NCI-H2029 (cell line): ENCODE measurements around the gene CFAP43.
"Not testable (repeated sequence)": the region's sequence is repeated elsewhere in the genome, so short reads cannot be mapped to it uniquely, and the experiment has no call there.

Experiments used
- DNase-seq: peaks from one replicate; lab custom pipeline; 2025; lab: John Stamatoyannopoulos, UW

CFAP43 gene

GRCh38 chr10:104255311-104255981 lies 23.3 kb upstream of the CFAP43 start:
- DNase-seq: no peak

GRCh38 chr10:104254493-104255310 lies 22.5 kb upstream of the CFAP43 start, which contains the start of gene GSTO1:
TSS of gene GSTO1 (plus strand) at chr10:104254892. CDS start at chr10:104254929, 37 bp downstream.
- DNase-seq: peak; percentile 6

GRCh38 chr10:104253606-104254410 lies 21.6 kb upstream of the CFAP43 start:
- DNase-seq: no peak

- no peak for DNase-seq
These were observed 20.9 kb upstream of the CFAP43 start for GRCh38 chr10:104253106-104253505.

GRCh38 chr10:104252368-104252767 lies 20.2 kb upstream of the CFAP43 start:
- DNase-seq: no peak

GRCh38 chr10:104251443-104251842 lies 19.3 kb upstream of the CFAP43 start:
- DNase-seq: no peak

- DNase-seq: no peak
These were observed 18.2 kb upstream of the CFAP43 start for GRCh38 chr10:104250371-104250770.

GRCh38 chr10:104248931-104249330 lies 16.8 kb upstream of the CFAP43 start:
- DNase-seq: not testable (repeated sequence)

GRCh38 chr10:104247513-104248146 lies 15.5 kb upstream of the CFAP43 start:
- no peak for DNase-seq

GRCh38 chr10:104246976-104247375 lies 14.8 kb upstream of the CFAP43 start:
- no peak for DNase-seq

GRCh38 chr10:104245066-104245632 lies 13.0 kb upstream of the CFAP43 start:
- DNase-seq: no peak

GRCh38 chr10:104243512-104243911 lies 11.3 kb upstream of the CFAP43 start:
- DNase-seq: no peak

GRCh38 chr10:104243009-104243408 lies 10.8 kb upstream of the CFAP43 start:
- DNase-seq: not testable (repeated sequence)

GRCh38 chr10:104242545-104242944 lies 10.4 kb upstream of the CFAP43 start:
- DNase-seq: no peak

- DNase-seq: no peak
These were observed 7.9 kb upstream of the CFAP43 start for GRCh38 chr10:104240078-104240477.

GRCh38 chr10:104235801-104236200 lies 3.6 kb upstream of the CFAP43 start:
- DNase-seq: no peak

- no peak for DNase-seq
These were observed 2.8 kb upstream of the CFAP43 start for GRCh38 chr10:104234934-104235333.

GRCh38 chr10:104233817-104234216 lies 1.7 kb upstream of the CFAP43 start:
- DNase-seq: no peak

- DNase-seq: no peak
These were observed 494 bp upstream of the CFAP43 start for GRCh38 chr10:104232613-104233102.

- no peak for DNase-seq
These were observed 1.7 kb downstream of the CFAP43 start for GRCh38 chr10:104230490-104230889.

- DNase-seq: no peak
These were observed 8.9 kb downstream of the CFAP43 start for GRCh38 chr10:104223304-104223703.
